Measurements from ENCODE around the gene SFSWAP.

Gene SFSWAP

DNA sequence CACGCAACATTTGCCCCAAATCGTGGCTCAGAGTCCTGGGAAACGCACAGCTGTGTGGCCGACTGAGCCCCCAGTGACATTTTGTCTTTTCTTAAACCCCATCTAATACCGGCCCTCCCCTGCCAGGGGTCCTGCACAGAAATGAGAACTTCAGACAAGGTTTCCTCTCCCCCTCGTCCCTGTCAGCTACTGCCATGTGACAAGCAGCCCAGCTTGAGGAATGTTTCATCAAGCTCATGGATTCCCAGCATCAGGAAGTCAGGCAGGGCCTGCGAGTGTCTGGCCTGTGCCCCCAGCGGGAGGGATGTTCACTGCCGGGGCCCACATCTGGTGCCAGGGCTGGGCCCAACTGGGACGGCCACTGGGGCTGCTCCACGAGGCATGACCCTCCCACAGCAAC, 133.2 kb downstream of the SFSWAP start:
- H3K9me3 Mint-ChIP-seq, result no peaks in the 10 kb centered on the region
- H3K27ac Mint-ChIP-seq, result no peak overlapping the region
- H3K36me3 Mint-ChIP-seq, result no peaks in the 10 kb centered on the region
- no peaks in the 10 kb centered on the region for H3K27me3 Mint-ChIP-seq
- no peaks in the 10 kb centered on the region for H3K4me1 Mint-ChIP-seq
- no peak overlapping the region for H3K4me3 Mint-ChIP-seq

DNA sequence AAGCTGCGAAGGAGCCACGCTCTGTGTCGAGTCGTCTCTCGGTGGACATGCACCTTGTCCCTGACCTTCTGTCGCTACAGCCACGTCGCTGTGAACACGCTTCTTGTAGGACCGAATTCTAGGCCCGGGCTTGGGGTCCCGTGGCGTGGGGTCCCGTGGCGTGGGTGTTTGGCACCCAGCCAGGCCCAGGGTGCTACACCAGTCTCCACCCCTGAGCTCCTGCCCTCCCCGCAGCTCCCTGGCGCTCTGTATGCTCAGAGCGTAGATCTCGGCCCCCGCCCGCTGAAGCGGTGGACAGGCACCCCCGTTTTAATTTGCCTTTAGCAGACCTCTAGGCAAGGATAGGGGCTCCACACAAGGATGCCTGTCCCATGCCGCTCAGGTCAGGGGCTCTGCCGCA, 133.8 kb downstream of the SFSWAP start:
- H3K4me3 Mint-ChIP-seq, result no peak overlapping the region

DNA sequence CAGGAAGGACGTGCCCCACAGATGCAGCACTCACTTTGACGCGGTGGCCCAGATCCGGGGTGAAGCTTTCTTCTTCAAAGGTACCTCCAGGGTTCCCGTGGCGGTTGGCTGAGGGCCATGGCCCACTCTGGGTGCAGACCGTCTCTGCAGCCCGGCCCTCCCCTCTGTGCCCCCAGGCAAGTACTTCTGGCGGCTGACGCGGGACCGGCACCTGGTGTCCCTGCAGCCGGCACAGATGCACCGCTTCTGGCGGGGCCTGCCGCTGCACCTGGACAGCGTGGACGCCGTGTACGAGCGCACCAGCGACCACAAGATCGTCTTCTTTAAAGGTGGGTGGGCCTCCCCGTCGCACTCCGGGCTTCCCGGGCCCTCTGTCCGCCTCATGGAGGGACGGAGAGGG, 134.2 kb downstream of the SFSWAP start:
- Mint-ChIP-seq H3K9me3 (no peaks in the 10 kb centered on the region), H3K4me1 (no peaks in the 10 kb centered on the region), H3K4me3 (no peak overlapping the region), H3K27ac (no peak overlapping the region), H3K36me3 (no peaks in the 10 kb centered on the region), H3K27me3 (no peaks in the 10 kb centered on the region)

More for the DNA sequence above, 133.8 kb downstream of the SFSWAP start:
- Mint-ChIP-seq H3K9me3 (no peaks in the 10 kb centered on the region), H3K4me1 (no peaks in the 10 kb centered on the region), H3K27me3 (no peaks in the 10 kb centered on the region), H3K36me3 (no peaks in the 10 kb centered on the region), H3K27ac (no peak overlapping the region)

DNA sequence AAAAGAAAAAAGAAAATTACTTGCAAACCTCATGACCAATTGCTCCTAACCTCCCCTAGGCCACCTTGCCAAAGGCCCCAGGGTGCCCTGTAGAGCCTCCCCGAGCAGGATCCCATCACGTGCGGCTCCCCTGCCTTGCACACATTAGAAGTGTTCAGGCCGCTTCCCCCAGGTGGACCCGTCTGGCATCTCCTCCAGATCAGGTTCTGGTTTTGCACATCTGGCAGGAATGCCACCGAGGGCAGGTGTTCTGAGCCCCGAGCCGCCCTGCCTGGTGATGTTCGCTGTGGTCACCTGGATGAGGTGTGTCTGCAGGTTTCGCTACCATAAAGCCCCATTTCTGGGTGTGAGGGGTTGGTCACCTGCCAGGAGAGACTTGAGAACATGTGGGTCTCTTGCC, 136.6 kb downstream of the SFSWAP start:
- H3K27me3 Mint-ChIP-seq, result no peaks in the 10 kb centered on the region

DNA sequence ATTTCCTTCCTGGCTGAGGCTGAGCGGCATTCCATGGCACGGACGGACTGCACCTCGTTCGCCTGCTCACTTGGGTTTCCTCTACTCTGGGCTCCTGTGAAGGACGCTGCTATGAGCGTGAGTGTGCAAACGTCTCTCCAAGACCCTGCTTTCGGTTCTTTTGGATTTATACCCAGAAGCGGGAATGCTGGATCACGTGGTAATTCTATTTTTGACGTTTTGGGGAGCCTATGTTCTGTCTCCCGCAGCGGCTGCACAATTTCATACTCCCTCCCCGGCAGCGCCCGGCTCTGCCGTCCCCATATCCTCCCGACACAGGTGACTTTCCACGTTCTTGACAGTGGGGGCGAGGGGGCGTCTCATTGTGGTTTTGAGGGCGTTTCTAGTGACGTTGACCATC, 137.9 kb downstream of the SFSWAP start:
- Mint-ChIP-seq H3K27me3 (no peaks in the 10 kb centered on the region), H3K4me1 (no peaks in the 10 kb centered on the region), H3K9me3 (no peaks in the 10 kb centered on the region), H3K36me3 (no peaks in the 10 kb centered on the region), H3K4me3 (no peak overlapping the region), H3K27ac (no peak overlapping the region)

More for the DNA sequence above, 136.6 kb downstream of the SFSWAP start:
- Mint-ChIP-seq H3K4me3 (no peak overlapping the region), H3K27ac (no peak overlapping the region), H3K36me3 (no peaks in the 10 kb centered on the region), H3K4me1 (no peaks in the 10 kb centered on the region), H3K9me3 (no peaks in the 10 kb centered on the region)

Data from activated naive CD4-positive, alpha-beta T cell treated with anti-CD3 and anti-CD28 coated beads, Interleukin-2, amount 50 U/mL, for 24 hours (primary cell).